ENCODE measurements around the gene BBIP1. TPM values are rescaled to one million over a fixed set of nuclear protein-coding genes. Genes with fewer than 3 reads are reported as not detected.
A peak's percentile ranks its signal among the peaks of the same experiment; 100 is the strongest.

The BBIP1 gene
- total RNA-seq, 2 donors from 2014 or later = 18.2 to 23.1 TPM

GRCh38 chr10:110881247-110881646 is 37.7 kb downstream of the BBIP1 start:
- H3K36me3 ChIP-seq = peaks cover 2% of the 10 kb centered on the region
- DNase-seq (ENCODE audit: low spot score) = no peak
- H3K27me3 ChIP-seq = no peaks in the 10 kb centered on the region
- no peaks in the 10 kb centered on the region for H3K9me3 ChIP-seq
- no peak overlapping the region for H3K4me3 ChIP-seq
- H3K27ac ChIP-seq = peak overlapping the region; percentile 38 to 54
- TF ChIP-seq CTCF (IDR thresholded peaks at IDR 0.05) = no peak
- peaks cover 0 to 11% of the 10 kb centered on the region in 2 donors for H3K4me1 ChIP-seq

GRCh38 chr10:110880012-110880411 is 39.0 kb downstream of the BBIP1 start:
- Histone ChIP-seq H3K36me3 (peaks cover 6% of the 10 kb centered on the region), H3K4me1 (peaks cover 0 to 11% of the 10 kb centered on the region in 2 donors), H3K27ac (peak overlapping the region in 1 of 2 donors; percentile 54), H3K27me3 (no peaks in the 10 kb centered on the region), H3K9me3 (no peaks in the 10 kb centered on the region), H3K4me3 (no peak overlapping the region)
- no peak for TF ChIP-seq CTCF (IDR thresholded peaks at IDR 0.05)
- DNase-seq (ENCODE audit: low spot score) = no peak

- Histone ChIP-seq H3K27me3 (no peaks in the 10 kb centered on the region), H3K4me1 (peaks cover 0 to 21% of the 10 kb centered on the region in 2 donors), H3K36me3 (peaks cover 6% of the 10 kb centered on the region), H3K4me3 (no peak overlapping the region), H3K27ac (no peak overlapping the region), H3K9me3 (no peaks in the 10 kb centered on the region)
- no peak for TF ChIP-seq CTCF (IDR thresholded peaks at IDR 0.05)
- no peak for DNase-seq (ENCODE audit: low spot score)
Measured at GRCh38 chr10:110876788-110877187, 42.2 kb downstream of the BBIP1 start.

- no peak overlapping the region for H3K27ac ChIP-seq
- no peaks in the 10 kb centered on the region for H3K9me3 ChIP-seq
- H3K4me1 ChIP-seq = peaks cover 0 to 22% of the 10 kb centered on the region in 2 donors
- no peaks in the 10 kb centered on the region for H3K27me3 ChIP-seq
- H3K36me3 ChIP-seq = peaks cover 6% of the 10 kb centered on the region
- no peak overlapping the region for H3K4me3 ChIP-seq
- DNase-seq (ENCODE audit: low spot score) = no peak
- no peak for TF ChIP-seq CTCF (IDR thresholded peaks at IDR 0.05)
Measured at GRCh38 chr10:110876000-110876399, 43.0 kb downstream of the BBIP1 start.

- H3K36me3 ChIP-seq = peaks cover 6% of the 10 kb centered on the region
- peak overlapping the region in 1 of 2 donors; percentile 96 for H3K27ac ChIP-seq
- DNase-seq (ENCODE audit: low spot score) = no peak
- peaks cover 0 to 19% of the 10 kb centered on the region in 2 donors for H3K4me1 ChIP-seq
- H3K27me3 ChIP-seq = no peaks in the 10 kb centered on the region
- TF ChIP-seq CTCF (IDR thresholded peaks at IDR 0.05) = no peak
- H3K9me3 ChIP-seq = no peaks in the 10 kb centered on the region
- H3K4me3 ChIP-seq = peak overlapping the region; percentile 74 to 99
Measured at GRCh38 chr10:110873951-110874350, 45.0 kb downstream of the BBIP1 start.

All from right atrium auricular region (tissue), 2 donors.